GM19043 (cell line): Measurements from ENCODE around the gene CHRNA1.

Experiments used
- ATAC-seq: cut with Tn5 transposase; IDR thresholded peaks from one replicate; pipeline ENCODE4 v1.9.1; 2021; ENCODE audit warnings: low read depth; ENCODE audit not compliant: unreplicated experiment

Gene CHRNA1

GRCh38 chr2:174784316-174784715 lies 20.0 kb upstream of the CHRNA1 start:
- no peak for ATAC-seq

DNA sequence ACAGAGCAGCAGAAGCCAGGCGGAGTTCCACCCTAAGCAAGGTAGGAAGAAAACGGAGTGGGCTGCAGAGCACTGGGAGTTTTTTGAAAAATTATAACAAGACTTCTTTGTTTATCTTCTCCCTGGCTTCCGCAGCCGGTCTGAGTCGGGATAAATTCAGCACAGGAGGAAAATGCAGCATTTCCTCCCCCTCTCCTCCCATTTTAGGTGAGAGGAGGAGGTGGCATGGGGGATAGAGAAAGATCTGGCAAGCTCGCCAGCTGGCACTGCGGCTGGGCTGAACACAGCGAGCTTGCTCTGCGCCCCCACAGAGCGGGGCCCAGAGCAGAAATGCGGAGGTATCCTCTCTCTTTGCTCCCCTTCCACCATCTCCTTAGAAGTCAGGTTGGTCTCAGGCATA lies 17.7 kb upstream of the CHRNA1 start:
- ATAC-seq = no peak

DNA sequence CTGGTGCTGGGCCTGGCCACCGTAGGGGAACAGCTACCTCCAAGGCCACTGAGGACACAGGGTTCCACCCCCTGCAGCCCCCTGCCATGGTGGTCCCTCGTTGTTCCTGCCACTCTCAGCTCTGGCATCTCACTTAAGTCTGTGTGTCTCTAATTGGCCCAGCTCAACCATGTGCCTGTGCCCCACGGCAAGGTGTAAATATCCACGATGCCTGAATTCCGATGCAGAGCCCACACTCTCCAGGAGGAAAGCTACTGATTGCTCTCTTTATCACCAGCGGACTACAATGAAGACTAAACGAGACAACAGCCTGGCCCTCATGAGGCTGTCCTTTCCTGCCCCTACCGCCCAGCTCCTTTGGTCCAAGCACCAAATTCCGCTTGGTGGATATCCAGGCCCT lies 17.0 kb upstream of the CHRNA1 start:
- ATAC-seq = no peak

GRCh38 chr2:174780856-174781255 lies 16.6 kb upstream of the CHRNA1 start:
- ATAC-seq = no peak

DNA sequence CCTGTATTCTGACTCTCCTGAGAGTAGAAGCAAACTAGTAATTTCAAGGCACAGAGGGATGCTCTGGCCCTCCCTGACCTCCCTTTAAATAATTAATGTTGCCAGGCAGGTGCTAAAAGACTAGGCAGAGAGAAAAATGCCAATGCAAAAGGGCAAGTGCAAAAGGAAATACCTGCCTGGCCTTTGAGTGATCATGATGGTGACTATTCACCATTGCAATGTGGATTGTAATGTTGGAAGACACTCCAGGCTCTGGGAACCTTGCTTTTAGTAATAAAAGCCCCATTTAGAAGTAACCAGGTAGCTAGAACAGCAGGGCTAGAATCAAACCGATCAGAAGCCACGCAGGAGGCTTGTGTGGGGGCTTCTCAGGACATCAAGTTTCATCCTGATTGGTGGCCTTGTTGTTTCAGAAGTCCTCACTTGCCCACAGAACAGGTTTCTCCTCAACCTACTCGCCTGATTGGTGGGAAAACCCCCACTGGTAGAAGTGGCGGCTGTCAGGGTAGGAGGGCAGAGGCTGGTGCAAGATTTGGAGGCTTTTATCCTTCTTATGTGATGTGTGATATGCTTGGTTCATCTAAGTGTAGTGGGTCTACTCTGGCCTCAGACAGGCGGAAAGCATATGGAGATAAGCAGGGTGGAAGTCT lies 16.0 kb upstream of the CHRNA1 start:
- no peak for ATAC-seq

GRCh38 chr2:174779361-174779928 lies 15.2 kb upstream of the CHRNA1 start:
- ATAC-seq = no peak

GRCh38 chr2:174778085-174778981 lies 14.1 kb upstream of the CHRNA1 start:
- ATAC-seq = peak; percentile 71

DNA sequence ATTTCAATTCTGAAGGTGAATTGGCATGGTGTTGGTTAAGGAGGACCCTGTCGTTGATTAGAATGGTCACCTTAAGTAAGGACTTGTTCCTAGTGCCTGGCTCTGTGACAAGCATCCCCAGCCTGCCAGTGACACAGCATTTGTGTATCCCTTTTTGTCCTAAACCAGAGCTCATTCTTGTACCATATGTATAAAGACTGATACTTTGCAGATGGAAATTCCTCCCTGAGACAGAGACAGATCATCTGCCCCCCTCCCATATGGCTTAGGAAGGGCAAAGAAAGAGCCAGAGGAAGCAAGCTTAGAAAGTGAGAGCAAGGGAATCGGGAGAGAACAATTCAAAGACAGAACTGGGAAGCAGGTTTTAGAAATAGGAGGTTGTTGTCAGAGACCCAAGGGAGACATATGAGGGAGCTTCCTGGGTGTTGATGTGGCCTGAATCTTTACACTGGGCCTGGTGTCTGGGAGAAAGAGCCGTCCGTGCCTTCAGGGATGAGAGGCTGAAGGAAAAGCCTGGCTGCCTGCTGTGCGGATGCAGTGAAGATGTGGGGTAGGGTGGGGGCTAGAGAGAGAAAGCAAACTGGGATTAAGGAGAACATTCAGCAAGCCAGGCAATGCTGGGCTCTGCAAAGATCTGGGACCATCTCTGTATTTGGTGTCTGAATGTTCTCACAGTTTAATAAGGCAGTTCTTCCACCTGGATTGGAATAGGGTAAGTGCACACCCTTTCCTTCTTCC lies 13.2 kb upstream of the CHRNA1 start:
- no peak for ATAC-seq

- ATAC-seq = no peak
Observed at GRCh38 chr2:174776675-174777074, 12.4 kb upstream of the CHRNA1 start.

DNA sequence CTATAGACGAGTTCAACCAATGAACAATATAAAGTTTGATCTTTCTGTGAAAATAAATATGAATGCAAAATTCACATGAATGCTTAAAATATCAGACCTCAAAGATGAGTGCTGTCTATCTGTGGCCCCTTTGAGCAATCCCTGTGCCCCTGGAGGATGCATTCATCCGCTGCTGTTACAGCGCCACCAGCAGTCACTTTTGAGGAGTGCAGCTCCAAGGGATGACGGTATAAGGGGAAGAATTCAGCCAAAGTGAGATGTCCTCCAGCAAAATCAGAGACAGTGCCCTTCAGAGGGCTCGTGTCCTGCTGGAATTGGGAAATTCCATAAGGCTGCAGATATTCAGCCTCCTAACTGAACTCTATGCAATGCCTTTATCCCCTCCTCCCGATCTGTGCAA lies 12.0 kb upstream of the CHRNA1 start:
- ATAC-seq = no peak

- ATAC-seq = no peak
Observed at GRCh38 chr2:174775571-174775980, 11.3 kb upstream of the CHRNA1 start.

GRCh38 chr2:174774886-174775285 lies 10.6 kb upstream of the CHRNA1 start:
- no peak for ATAC-seq

- ATAC-seq = no peak
Observed at GRCh38 chr2:174773215-174773614, 8.9 kb upstream of the CHRNA1 start.

- no peak for ATAC-seq
Observed at GRCh38 chr2:174772472-174772801, 8.2 kb upstream of the CHRNA1 start.

GRCh38 chr2:174771631-174772471 lies 7.6 kb upstream of the CHRNA1 start:
- no peak for ATAC-seq

- ATAC-seq = no peak
Observed at GRCh38 chr2:174771136-174771535, 6.9 kb upstream of the CHRNA1 start.

- no peak for ATAC-seq
Observed at GRCh38 chr2:174768557-174768956, 4.3 kb upstream of the CHRNA1 start.

DNA sequence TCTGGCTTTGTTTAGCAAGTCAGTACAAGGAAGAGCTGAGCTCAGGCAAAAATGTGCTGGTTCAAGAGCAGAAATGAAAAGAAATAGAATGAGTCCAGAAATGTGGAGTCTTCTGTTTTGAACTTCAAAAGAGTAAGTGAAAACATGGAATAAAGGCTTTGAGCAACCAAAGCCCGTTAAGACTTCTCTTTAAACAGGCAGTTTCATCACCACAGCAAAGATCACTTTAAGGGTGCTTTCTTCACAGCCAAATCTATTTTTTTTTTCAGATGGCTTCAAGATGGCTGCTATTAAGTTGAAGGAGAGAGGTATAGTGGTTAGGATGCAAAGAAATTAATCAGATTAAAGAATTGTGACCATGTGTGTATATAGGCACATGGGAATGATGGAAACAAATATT lies 2.0 kb upstream of the CHRNA1 start:
- no peak for ATAC-seq

DNA sequence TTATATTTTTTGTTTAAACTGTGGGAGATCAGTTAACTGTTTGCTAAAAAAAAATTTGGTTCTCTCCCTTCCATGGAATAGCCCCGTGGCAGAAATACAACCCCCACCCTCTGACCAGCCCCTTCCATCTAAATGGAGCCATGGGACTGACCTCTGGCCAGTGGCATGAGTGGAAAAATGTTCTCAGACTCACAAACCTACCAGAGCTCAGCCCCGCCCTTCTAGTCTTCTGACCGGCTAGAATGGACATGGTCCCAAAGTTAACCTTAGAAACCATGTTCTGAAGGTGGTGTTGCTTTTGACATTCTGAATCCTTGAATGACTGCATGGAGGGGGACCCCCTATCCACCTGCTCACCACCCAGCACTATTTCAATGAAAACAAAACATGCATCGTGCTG lies 1.3 kb upstream of the CHRNA1 start:
- no peak for ATAC-seq

DNA sequence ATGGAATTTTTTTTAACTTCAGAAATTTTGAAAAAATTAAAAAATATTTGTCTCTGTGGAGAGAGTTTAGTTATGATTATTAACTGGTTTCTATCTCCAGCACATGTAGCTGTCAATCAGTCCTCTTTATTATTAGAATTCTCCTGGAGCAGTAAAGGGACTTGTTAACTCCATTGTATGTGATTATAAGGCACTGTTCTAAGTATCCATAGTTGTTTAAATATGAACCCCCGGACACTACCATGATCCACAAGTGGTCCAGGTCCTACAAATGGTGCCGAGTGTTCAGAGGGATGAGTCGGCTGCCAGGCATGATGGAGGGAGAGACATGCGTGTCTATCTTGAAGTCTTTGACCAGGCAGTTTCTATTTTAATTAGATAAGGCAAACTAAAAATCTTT lies 492 bp downstream of the CHRNA1 start:
- no peak for ATAC-seq
